Endothelial cell of umbilical vein (primary cell): ENCODE measurements around the gene RHOA. TPM values are rescaled to one million over a fixed set of nuclear protein-coding genes. Genes with fewer than 3 reads are reported as not detected.
"Not testable (repeated sequence)": the region's sequence is repeated elsewhere in the genome, so short reads cannot be mapped to it uniquely, and the experiment has no call there.

Source experiments
- BruUV-seq: library from RNA; stranded (reverse); fragments of 400-500 nt; replicated peaks from 2 replicates; lab custom pipeline; 2021; lab: Mats Ljungman, UMichigan
- CTCF ChIA-PET: fragments of 300-600, 350-600 bp; sonication (Branson Sonifier 250); formaldehyde crosslinking; loops from one replicate; lab custom pipeline; 2021; ENCODE audit warnings: antibody characterized with exemption, inconsistent platforms; lab: Charles Lee
- POLR2A ChIA-PET: fragments of 300-600, 350-600 bp; sonication (Branson Sonifier 250); formaldehyde crosslinking; loops from one replicate; lab custom pipeline; 2021; ENCODE audit warnings: antibody characterized with exemption, inconsistent platforms; lab: Charles Lee
- DNase-seq: peaks from one replicate; pipeline ENCODE4 v3.0.0-alpha.2; 2011; ENCODE audit warnings: low read depth, low spot score
- FAIRE-seq: peaks from 2 replicates; lab custom pipeline; 2011; peaks lifted over from hg19 to GRCh38; lab: Jason Lieb, UNC
- H2AFZ ChIP-seq: 2 replicates; pipeline ENCODE4 v1.6.0; 2012; ENCODE audit warnings: low read depth, low read length, control low read depth, inconsistent platforms
- H3K27ac ChIP-seq: 2 replicates; pipeline ENCODE4 v1.5.1; 2011; ENCODE audit warnings: low read depth, mild to moderate bottlenecking, control low read depth, low read length, moderate library complexity; ENCODE audit not compliant: insufficient read depth
- H3K27me3 ChIP-seq, 2 experiments: 2 replicates each; pipeline versions ENCODE4 v1.6.0 to v1.6.1; 2011; ENCODE audit warnings: low read length in 2 of 2, mixed read lengths in 1 of 2; ENCODE audit not compliant: control insufficient read depth in 2 of 2, insufficient read depth in 2 of 2
- H3K36me3 ChIP-seq, 2 experiments: 2 replicates in 1 of 2; 3 replicates in 1 of 2; pipeline ENCODE4 v1.5.1; 2011; ENCODE audit warnings: low read length in 2 of 2, mild to moderate bottlenecking in 1 of 2, moderate library complexity in 1 of 2; ENCODE audit not compliant: control insufficient read depth in 2 of 2, insufficient read depth in 2 of 2; ENCODE audit errors: extremely low read depth in 1 of 2
- H3K4me1 ChIP-seq: 3 replicates; pipeline ENCODE4 v1.5.1; 2011; ENCODE audit warnings: mild to moderate bottlenecking, low read length; ENCODE audit not compliant: control insufficient read depth, insufficient read depth; ENCODE audit errors: extremely low read depth
- H3K4me2 ChIP-seq: 2 replicates; pipeline ENCODE4 v1.6.1; 2011; ENCODE audit warnings: low read length, control low read depth, mixed read lengths; ENCODE audit not compliant: insufficient read depth
- H3K4me3 ChIP-seq, 3 experiments: fragments of 200-600 bp in 1 of 3; sonication (generic), shearing (Covaris generic) in 1 of 3; replicated peaks in 1 of 3; 2 replicates each; pipeline ENCODE4 v1.5.1; 2011 to 2016; ENCODE audit warnings: control low read depth in 3 of 3, low read length in 3 of 3, mild to moderate bottlenecking in 2 of 3, inconsistent platforms in 1 of 3, low read depth in 1 of 3, moderate library complexity in 1 of 3; ENCODE audit not compliant: insufficient read depth in 1 of 3
- H3K79me2 ChIP-seq: 2 replicates; pipeline ENCODE4 v1.6.0; 2012; ENCODE audit warnings: low read length, inconsistent platforms; ENCODE audit not compliant: control insufficient read depth, insufficient read depth
- H3K9ac ChIP-seq: replicated peaks from 2 replicates; pipeline ENCODE3; 2011; ENCODE audit warnings: low read length, control low read depth; ENCODE audit not compliant: insufficient read depth; ENCODE audit errors: extremely low read depth
- H3K9me1 ChIP-seq: replicated peaks from 3 replicates; pipeline ENCODE4 v1.6.0; 2011; ENCODE audit warnings: mild to moderate bottlenecking, low read length; ENCODE audit not compliant: control insufficient read depth, insufficient read depth; ENCODE audit errors: extremely low read depth
- H3K9me3 ChIP-seq: replicated peaks from 2 replicates; pipeline ENCODE4 v1.5.1; 2012; ENCODE audit warnings: low read length, inconsistent platforms; ENCODE audit not compliant: control insufficient read depth, insufficient read depth
- H4K20me1 ChIP-seq: replicated peaks from 2 replicates; pipeline ENCODE3; 2011; ENCODE audit warnings: mild to moderate bottlenecking, low read length; ENCODE audit not compliant: control insufficient read depth, insufficient read depth; ENCODE audit errors: extremely low read depth
- POLR2A ChIP-seq: IDR thresholded peaks from 2 replicates; pipeline ENCODE4 v1.6.1; 2012; ENCODE audit warnings: low read depth, mild to moderate bottlenecking, control low read depth, low read length
- dilution Hi-C: fragments of 300-500 bp; cut with MboI; formaldehyde crosslinking; loops from one replicate; pipeline ENCODE4 v1.15.0; 2019; ENCODE audit warnings: low sequenced_read_pairs; ENCODE audit not compliant: extremely low pct_ligation_motif_present
- intact Hi-C: fragments of 100-400 bp; cut with micrococcal nuclease; formaldehyde crosslinking; loops from one replicate; pipeline ENCODE4 v1.10.0; 2022
- polyA plus RNA-seq, 4 experiments: library from polyadenylated mRNA; depleted of rRNA in 3 of 4; stranded (reverse) in 3 of 4; unstranded in 1 of 4; fragments of >200 nt; gene quantifications; 2 replicates each; pipeline versions ENCODE4 v1.2.1 to v1.2.3, GENCODE V29; 2011 to 2012; ENCODE audit warnings: missing spikeins in 1 of 4
- total RNA-seq: library from RNA; stranded (reverse); gene quantifications from 2 replicates; pipeline ENCODE4 v1.2.3, GENCODE V29; 2021

Gene RHOA
- total and polyA plus RNA-seq, 2 donors (not counting 3 experiments of a cell fraction or from before 2014, with no cell fraction given): 450 to 580 TPM

- H3K4me2 ChIP-seq, H3K27me3 ChIP-seq, H3K9ac ChIP-seq, H3K36me3 ChIP-seq, H3K9me1 ChIP-seq, FAIRE-seq, H4K20me1 ChIP-seq, intact Hi-C loops, BruUV-seq, H3K9me3 ChIP-seq, H3K79me2 ChIP-seq, H3K27ac ChIP-seq, POLR2A ChIA-PET, DNase-seq, H3K4me3 ChIP-seq, dilution Hi-C loops, H2AFZ ChIP-seq: not testable (repeated sequence)
- H3K4me1 ChIP-seq: peaks cover 39% of the 10 kb centered on the region
- CTCF ChIA-PET: interaction anchor here (1.4 kb wide), 1 partner anchor 8 kb away, joined by 5 read pairs; the partner anchor contains the start of gene USP4
Observed at GRCh38 chr3:49348361-49348760, 63.4 kb downstream of the RHOA start.

DNA sequence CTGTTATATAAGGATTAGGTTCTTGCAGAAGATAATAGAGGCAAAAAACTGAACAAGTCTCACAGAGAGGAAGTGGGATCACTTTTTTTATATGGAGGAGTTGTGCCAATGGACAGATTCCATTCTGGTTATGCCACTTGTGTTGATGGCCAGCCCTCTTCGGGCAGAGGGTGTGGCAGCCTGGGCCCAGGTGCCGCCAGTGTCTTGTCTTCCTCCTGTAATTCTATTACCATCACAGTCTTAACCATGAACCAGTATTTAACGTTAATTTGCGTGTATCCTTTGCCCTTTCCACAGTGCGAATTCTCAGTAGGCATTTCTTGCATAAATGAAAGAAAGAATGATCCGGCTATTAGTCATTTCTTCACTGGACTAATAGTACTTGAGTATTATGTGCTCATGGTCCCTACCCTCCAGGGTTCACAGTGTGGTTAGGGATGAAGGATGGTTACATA is 65.0 kb downstream of the RHOA start:
- Histone ChIP-seq H3K79me2 (peaks cover 2% of the 10 kb centered on the region), H3K4me2 (no peak overlapping the region), H3K9me1 (no peaks in the 10 kb centered on the region), H3K4me3 (no peak overlapping the region), H2AFZ (no peak overlapping the region), H3K9me3 (no peaks in the 10 kb centered on the region), H3K9ac (no peak overlapping the region), H3K4me1 (peaks cover 30% of the 10 kb centered on the region), H3K27ac (peak overlapping the region; percentile 96), H4K20me1 (no peaks in the 10 kb centered on the region), H3K36me3 (no peaks in the 10 kb centered on the region), H3K27me3 (no peaks in the 10 kb centered on the region)
- DNase-seq (no peak), FAIRE-seq (peak; percentile 62)
- no peak for TF ChIP-seq POLR2A
- ChIA-PET CTCF (no interaction called here), POLR2A (no interaction called here)
- dilution Hi-C loops: no loop called here
- intact Hi-C loops: no loop called here
- BruUV-seq: no TSS peak
